Measurements from ENCODE around the gene ELOVL1. TPM values are rescaled to one million over a fixed set of nuclear protein-coding genes. Genes with fewer than 3 reads are reported as not detected.
"Not testable (repeated sequence)": the region's sequence is repeated elsewhere in the genome, so short reads cannot be mapped to it uniquely, and the experiment has no call there.

Gene ELOVL1
- total RNA-seq, 2 donors from 2014 or later: 165 to 176 TPM

DNA sequence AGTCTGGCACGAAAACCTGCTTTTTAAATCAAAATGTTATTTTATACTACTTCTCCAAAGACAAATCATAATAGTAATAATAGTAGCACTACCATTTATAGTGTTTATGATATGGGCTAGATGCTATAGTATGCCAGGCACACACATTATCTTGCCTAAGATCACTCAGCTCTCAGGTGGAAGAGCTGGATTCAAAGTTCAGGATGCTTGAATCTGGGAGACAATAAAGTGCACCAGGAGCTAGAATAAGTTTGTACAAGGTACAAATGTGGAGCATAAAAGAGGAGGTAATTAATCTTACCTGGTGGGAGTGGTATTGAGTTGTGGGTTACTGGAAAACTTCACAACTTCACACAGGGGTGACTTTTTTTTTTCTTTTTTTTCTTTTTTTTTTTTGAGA is 10.0 kb upstream of the ELOVL1 start:
- Histone ChIP-seq H3K4me3 (no peak overlapping the region), H3K9ac (ENCODE audit: low read depth in 2 of 2, low read length in 2 of 2) (no peak overlapping the region), H3K27me3 (no peaks in the 10 kb centered on the region), H3K9me3 (no peaks in the 10 kb centered on the region), H3K4me1 (no peaks in the 10 kb centered on the region), H3K27ac (no peak overlapping the region), H3K36me3 (no peaks in the 10 kb centered on the region)
- no peak for DNase-seq
- intact Hi-C loops (cut with DNase I): no loop called here
- TF ChIP-seq, protein P1, sequence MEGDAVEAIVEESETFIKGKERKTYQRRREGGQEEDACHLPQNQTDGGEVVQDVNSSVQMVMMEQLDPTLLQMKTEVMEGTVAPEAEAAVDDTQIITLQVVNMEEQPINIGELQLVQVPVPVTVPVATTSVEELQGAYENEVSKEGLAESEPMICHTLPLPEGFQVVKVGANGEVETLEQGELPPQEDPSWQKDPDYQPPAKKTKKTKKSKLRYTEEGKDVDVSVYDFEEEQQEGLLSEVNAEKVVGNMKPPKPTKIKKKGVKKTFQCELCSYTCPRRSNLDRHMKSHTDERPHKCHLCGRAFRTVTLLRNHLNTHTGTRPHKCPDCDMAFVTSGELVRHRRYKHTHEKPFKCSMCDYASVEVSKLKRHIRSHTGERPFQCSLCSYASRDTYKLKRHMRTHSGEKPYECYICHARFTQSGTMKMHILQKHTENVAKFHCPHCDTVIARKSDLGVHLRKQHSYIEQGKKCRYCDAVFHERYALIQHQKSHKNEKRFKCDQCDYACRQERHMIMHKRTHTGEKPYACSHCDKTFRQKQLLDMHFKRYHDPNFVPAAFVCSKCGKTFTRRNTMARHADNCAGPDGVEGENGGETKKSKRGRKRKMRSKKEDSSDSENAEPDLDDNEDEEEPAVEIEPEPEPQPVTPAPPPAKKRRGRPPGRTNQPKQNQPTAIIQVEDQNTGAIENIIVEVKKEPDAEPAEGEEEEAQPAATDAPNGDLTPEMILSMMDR (IDR thresholded peaks at IDR 0.05): no peak

DNA sequence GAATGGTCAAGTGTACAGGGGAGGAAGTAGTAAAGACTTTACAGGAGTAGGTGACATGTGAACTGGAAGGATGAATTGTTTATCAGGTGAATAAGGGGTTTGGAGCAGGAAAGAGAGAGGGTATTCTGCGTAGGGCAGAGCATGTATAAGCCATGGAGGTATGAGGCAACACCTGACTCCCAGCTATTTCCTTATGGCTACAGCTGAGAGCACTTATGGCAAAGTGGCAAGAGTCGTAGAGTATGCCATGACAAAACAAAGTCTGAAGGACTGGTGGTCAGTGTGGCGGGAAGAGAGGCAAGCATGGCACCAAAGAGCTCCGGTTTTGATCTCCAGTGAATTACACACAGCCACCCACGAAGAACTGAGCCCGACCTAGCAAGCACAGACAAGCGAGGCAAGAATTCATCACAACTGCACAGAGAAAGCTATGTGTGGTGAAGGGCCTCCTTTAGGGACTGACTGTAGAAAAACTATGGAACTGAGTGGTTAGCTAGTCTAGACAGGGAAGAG is 9.0 kb upstream of the ELOVL1 start:
- no peak for DNase-seq

DNA sequence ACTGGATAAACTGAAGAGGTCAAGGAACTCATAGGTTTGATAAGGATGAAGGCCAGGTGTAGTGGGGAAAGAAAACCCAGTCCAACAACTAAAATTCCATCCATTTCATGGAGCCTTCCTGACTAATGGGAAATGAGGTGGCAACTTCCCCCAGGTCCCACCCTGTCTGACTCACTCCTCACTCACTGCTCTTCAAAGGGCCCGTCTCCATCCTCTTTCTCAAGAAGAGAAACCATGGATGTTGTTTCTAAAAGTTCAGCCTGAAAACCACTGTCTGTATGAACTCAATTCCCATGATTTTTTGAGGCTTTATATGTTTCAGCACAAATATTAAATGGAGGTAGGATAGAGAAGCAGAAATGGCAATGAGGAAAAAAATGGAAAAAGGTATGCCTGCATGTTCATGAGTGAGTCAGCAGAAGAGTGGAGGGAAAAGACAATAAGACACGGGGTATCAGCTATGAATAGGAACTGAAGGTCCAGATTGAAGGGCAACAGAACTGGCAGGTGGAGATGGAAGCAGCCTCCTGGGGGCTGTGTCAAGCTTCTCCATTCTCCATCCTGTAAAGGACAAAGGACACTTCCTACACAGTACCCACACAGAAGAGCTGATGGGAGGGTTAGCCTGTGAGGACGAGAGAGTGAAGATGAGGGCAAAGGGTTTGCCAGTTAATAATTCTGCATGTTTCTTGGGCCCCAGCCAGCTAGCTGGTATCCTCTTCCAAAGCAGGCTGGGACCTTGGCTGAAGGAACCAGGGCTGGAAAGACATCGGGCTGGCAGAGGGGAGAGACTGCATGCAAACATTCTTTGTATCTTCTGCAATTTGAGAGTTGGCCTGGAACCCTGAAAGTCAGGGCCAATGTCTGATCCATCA is 5.5 kb upstream of the ELOVL1 start:
- H3K27ac ChIP-seq: no peak overlapping the region

More for the DNA sequence above, 9.0 kb upstream of the ELOVL1 start:
- Histone ChIP-seq H3K4me1 (no peaks in the 10 kb centered on the region), H3K4me3 (no peak overlapping the region), H3K36me3 (no peaks in the 10 kb centered on the region), H3K27ac (no peak overlapping the region), H3K27me3 (no peaks in the 10 kb centered on the region), H3K9ac (ENCODE audit: low read depth in 2 of 2, low read length in 2 of 2) (no peak overlapping the region), H3K9me3 (no peaks in the 10 kb centered on the region)
- TF ChIP-seq, protein P1 (IDR thresholded peaks at IDR 0.05): no peak
- intact Hi-C loops (cut with DNase I): no loop called here

DNA sequence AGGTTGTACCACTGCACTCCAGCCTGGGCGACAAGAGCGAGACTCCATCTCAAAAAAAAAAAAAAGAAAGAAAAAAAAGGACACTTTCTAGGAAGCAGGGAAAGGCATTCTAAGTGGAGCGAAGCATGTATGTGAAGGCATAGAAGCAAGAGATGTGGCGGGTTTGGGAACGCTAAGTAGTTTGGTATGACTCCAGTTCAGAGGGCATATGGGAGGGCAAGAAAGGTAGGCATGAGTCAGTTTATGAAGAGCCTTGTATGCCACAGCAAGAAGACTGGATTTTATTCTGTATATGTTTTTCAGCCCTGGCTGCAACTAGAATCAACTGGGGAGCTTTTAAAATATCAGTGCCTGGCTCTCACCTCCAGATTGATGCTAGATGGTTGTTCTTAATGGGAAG is 4.4 kb upstream of the ELOVL1 start:
- no peak for DNase-seq
- H3K9me3 ChIP-seq: no peaks in the 10 kb centered on the region
- no peak overlapping the region for H3K4me3 ChIP-seq
- no peaks in the 10 kb centered on the region for H3K27me3 ChIP-seq
- TF ChIP-seq, protein P1 (IDR thresholded peaks at IDR 0.05): no peak
- no peaks in the 10 kb centered on the region for H3K36me3 ChIP-seq
- no peak overlapping the region for H3K9ac ChIP-seq (ENCODE audit: low read depth in 2 of 2, low read length in 2 of 2)
- intact Hi-C loops (cut with DNase I): no loop called here
- no peaks in the 10 kb centered on the region for H3K4me1 ChIP-seq
- H3K27ac ChIP-seq: no peak overlapping the region

More for the DNA sequence above, 5.5 kb upstream of the ELOVL1 start:
- no peak overlapping the region for H3K4me3 ChIP-seq
- no peaks in the 10 kb centered on the region for H3K36me3 ChIP-seq
- H3K9ac ChIP-seq (ENCODE audit: low read depth in 2 of 2, low read length in 2 of 2): no peak overlapping the region
- no peaks in the 10 kb centered on the region for H3K27me3 ChIP-seq
- intact Hi-C loops (cut with DNase I): no loop called here
- no peak for DNase-seq
- H3K4me1 ChIP-seq: no peaks in the 10 kb centered on the region
- TF ChIP-seq, protein P1 (IDR thresholded peaks at IDR 0.05): no peak
- no peaks in the 10 kb centered on the region for H3K9me3 ChIP-seq

DNA sequence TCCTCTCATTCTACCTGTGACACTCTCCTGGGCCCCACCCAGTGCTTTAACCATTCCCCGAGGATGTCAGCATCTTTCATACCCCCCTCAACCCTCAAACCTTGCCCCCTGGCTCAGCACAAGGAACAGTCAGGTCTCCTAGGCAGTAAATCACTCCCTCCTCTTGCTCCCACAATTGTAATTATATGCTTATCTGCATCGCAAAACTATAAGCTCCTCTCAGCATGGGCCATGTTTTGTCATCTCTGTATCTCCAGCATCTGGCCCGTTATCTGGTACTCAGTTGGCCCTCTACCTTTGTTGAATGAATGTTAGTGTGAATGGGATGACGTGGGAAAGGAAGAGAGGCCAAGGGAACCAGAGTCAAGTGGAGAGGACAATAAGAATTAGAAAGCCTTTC is 2.8 kb upstream of the ELOVL1 start:
- Histone ChIP-seq H3K9ac (ENCODE audit: low read depth in 2 of 2, low read length in 2 of 2) (no peak overlapping the region), H3K27me3 (no peaks in the 10 kb centered on the region), H3K36me3 (no peaks in the 10 kb centered on the region), H3K4me3 (no peak overlapping the region), H3K9me3 (no peaks in the 10 kb centered on the region), H3K4me1 (peaks cover 8% of the 10 kb centered on the region), H3K27ac (no peak overlapping the region)
- intact Hi-C loops (cut with DNase I): no loop called here
- DNase-seq: no peak
- TF ChIP-seq, protein P1 (IDR thresholded peaks at IDR 0.05): no peak

DNA sequence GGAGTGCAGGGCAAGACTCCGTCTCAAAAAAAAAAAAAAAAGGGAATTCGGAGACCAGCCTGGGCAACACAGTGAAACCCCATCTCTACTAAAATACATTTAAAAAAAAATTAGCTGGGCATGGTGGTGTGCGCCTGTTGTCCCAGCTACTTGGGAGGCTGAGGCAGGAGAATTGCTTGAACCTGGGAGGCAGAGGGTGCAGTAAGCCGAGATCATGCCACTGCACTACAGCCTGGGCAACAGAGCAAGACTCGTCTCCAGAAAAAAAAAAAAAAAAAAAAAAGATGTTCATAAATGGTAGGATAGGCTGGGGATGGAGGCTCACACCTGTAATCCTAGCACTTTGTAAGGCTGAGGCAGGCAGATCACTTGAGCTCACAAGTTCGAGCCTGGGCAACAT is 2.0 kb upstream of the ELOVL1 start:
- H3K27me3 ChIP-seq; H3K4me3 ChIP-seq; H3K27ac ChIP-seq; H3K9me3 ChIP-seq; H3K36me3 ChIP-seq; DNase-seq; H3K9ac ChIP-seq (ENCODE audit: low read depth in 2 of 2, low read length in 2 of 2); intact Hi-C loops (cut with DNase I): not testable (repeated sequence)
- H3K4me1 ChIP-seq: peaks cover 13% of the 10 kb centered on the region
